GM19238 (cell line): ENCODE data around the gene TSC22D1.
"Not testable (repeated sequence)": the region's sequence is repeated elsewhere in the genome, so short reads cannot be mapped to it uniquely, and the experiment has no call there.

ENCODE experiments used
- DNase-seq: peaks from one replicate; pipeline ENCODE4 v3.0.0; 2011; ENCODE audit warnings: low spot score; ENCODE audit not compliant: insufficient read length

TSC22D1 gene

DNA sequence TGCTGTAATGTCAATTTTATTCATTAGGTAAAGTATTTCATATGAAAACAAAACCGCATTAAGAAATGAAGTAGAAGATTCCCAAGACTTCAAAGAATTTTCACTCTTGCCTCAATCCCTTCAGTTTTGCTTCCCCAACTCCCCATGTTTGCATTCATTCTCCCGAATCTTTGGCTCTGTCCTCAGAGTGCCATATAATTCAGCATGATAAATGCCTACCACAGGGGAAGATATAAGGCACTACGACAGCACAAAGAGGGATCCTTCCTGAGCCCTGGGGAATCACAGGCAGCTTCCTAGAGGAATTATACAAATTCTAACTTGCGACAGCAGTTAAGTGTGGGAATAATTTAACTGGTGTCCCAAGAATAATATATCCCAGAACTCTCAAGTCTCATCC lies 68.5 kb downstream of the TSC22D1 start:
- no peak for DNase-seq

DNA sequence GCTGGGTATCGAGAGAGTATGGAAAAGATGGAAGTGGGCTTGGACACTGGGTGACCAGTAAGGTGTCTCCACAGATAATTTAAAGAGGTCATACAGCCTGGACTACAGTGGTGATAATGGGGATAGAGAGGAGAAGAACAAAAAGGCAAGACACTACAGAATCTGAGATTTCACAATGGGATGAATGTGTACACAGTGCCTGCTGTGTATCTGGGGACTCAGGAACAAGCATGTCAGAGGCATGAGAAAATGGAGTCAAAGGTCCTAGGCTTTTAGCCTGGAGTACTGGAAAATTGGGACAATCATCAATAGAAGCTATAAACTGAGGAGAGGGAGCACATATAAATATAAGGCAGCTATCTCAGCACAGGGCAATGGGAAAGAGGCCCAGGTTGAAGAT lies 69.4 kb downstream of the TSC22D1 start:
- no peak for DNase-seq

GRCh38 chr13:44506251-44506650 lies 69.9 kb downstream of the TSC22D1 start:
- no peak for DNase-seq

- DNase-seq, result no peak
Measured at GRCh38 chr13:44504116-44504515, 72.0 kb downstream of the TSC22D1 start.

DNA sequence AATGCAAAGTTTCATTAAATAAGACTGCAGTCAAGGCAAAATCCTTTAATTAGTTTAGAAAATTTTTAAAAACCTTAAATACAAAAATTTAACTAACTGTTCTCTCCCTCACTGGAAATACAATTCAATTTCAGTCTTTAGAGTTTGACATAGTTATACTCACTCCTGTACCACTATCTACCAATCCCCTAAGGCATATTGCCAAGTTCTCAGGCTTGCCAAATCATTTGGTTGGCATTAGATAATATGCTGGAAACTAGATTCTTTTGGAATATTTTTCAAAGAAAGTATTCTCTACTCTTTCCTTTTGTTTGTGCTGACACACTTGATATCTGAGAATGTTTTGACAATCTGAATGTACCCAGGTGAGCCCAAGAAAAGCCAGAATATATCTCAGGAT lies 77.2 kb downstream of the TSC22D1 start:
- no peak for DNase-seq

- DNase-seq, result no peak
Measured at GRCh38 chr13:44498502-44498901, 77.6 kb downstream of the TSC22D1 start.

DNA sequence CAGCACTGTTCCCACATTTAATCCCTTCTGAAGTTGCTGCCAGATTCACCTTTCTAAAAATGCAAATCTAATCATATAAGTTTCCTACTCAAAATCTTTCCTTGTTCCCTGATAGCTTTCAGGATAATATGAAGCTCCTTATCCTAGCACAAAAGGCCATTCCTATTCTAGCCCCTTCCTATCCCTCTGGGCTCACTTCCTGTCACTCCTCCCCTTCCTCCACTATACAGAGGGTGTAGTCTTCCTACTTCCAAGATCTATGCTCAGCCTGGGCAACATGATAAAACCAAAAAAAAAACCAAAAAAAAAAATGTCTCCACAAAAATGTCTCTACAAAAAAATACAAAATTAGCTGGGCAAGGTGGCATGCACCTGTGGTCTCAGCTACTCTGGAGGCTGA lies 78.3 kb downstream of the TSC22D1 start:
- no peak for DNase-seq

GRCh38 chr13:44493213-44493812 lies 82.8 kb downstream of the TSC22D1 start:
- no peak for DNase-seq

GRCh38 chr13:44489751-44490150 lies 86.4 kb downstream of the TSC22D1 start:
- DNase-seq, result no peak

DNA sequence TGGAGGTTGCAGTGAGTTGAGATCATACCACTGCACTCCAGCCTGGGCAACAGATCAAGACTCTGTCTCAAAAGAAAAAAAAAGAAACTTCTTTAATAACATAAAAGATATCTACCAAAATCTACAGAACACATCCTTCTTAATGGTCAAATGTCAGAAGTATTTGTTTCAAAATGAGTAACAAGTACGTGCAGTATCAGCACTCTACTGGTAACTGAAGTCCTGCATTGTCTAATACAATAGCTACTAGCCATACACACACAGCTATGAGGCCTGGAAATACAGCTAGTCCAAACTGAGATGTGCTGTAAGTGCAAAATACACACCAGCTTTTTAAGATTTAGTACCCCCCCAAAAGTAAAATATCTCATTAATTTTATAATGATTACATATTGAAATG lies 88.1 kb downstream of the TSC22D1 start:
- no peak for DNase-seq

DNA sequence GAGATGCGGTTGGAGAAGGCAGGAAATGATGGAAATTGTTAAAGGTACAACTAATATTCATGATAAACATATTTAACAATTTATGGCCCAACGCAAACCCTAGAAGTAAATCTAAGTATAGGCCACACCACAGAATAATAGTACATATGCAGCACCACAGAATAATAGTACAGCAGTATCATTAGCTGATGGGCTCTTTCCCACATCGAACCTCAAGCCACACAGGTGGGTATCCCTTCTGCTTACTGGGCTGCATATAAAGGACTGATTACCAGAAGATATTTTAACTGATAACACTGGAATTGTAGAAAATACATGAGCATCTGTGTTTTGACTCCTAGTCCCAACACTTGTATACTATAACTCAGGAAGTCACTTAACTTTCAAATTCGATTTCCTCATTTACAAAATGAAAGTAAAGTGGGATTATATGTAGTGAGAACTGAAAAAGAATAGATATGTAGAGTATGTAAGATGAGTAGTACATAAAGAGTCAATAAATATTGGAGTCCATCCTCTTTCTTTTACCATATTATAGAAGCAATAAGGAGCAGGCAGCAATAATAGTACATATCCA lies 91.5 kb downstream of the TSC22D1 start:
- DNase-seq, result no peak

GRCh38 chr13:44474122-44474910 lies 101.8 kb downstream of the TSC22D1 start:
- no peak for DNase-seq

DNA sequence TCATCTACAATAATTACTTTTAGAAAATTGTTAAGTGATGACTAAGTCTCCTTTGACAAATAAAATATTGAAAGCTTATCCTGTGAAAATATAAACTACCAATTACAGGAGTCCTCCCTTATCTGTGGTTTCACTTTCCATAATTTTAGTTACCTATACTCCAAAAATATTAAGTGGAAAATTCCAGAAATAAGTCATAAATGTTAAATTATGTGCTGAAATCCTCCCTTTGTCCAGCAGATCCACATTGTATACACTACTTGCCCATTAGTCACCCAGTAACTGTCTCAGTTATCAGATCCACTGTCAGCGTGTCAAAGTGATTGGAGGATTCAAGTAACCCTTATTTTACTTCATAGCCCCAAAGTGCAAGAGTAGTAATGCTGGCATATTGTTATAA lies 104.4 kb downstream of the TSC22D1 start:
- DNase-seq, result no peak

DNA sequence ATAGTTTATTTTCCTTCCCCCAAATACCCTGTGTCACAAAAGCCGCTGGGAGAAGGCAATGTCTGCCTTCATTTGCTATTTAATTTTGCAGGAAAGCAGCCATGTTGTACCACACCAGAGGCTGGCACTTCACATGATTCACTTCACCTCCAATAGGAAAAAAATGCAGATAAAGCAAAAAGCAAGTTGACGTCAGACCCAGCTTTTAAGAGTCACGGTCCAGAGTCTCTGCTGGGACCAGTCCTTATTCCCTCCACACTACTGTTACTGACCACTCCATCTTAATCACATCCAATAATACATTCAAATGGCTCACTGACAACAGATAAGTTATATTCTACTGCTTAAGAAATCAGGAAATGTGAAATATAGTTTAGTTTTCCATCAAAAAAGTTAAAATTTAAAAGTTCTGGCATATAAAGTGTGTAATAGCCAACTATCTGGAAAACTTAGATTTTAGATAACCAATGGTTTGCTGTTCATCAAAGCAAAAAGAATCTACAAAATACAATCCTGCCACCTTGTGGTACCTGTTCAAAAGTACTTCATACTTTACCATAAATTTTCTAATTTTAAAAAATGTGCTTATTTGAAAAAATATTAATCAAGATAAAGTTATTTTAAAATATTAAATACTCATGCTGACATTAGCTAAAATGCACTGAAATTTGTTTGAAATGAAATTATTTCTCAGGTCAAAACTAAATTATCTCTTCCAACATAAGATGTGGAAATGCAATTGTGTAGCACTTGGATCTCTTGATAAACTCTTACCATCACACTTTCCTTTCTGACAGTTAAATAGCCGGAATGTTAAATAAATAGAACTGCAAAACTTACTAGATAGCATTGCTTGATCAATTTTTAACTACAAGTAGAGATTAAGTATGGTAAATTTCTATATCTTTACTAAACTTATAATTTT lies 105.2 kb downstream of the TSC22D1 start:
- DNase-seq, result no peak

DNA sequence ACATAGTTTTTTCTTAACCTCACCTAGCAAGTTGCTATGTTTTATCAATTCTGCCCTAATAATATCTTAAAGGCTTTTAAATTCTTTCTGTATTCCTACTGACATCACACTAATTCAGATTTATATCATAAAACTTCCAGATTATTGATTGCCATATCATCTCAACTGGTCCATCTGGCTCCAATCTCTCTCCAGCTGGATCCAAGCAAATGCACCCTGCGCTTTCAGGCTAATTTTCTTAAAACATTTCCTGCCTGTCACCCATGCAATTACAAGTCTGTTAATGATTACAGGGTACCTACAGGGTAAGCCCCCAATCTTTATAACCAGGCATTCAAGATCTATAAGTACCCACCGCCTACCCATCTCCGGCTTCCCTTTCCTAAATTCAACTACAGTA lies 107.3 kb downstream of the TSC22D1 start:
- DNase-seq, result no peak

- DNase-seq, result no peak
Measured at GRCh38 chr13:44465318-44465717, 110.8 kb downstream of the TSC22D1 start.

- DNase-seq, result no peak
Measured at GRCh38 chr13:44464471-44464870, 111.7 kb downstream of the TSC22D1 start.

DNA sequence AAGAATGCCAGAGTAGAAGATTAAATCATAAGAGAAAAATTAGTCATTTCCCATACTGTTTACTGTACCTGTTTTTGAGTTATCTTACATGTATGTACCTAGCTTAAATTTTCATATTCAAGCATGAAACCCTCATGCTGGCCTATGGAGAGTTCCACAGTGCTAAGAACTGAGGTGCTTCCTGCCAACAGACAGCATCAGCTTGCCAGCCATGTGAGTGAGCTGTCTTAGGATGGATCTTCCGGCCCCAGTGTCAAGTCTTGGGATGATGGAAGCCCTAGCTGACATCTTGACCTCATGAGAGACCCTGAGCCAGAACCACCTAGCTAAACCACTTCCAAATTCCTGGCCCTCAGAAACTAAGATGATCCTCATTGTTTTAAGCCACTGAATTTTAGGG lies 112.4 kb downstream of the TSC22D1 start:
- no peak for DNase-seq

GRCh38 chr13:44459674-44460073 lies 116.5 kb downstream of the TSC22D1 start:
- DNase-seq, result no peak

GRCh38 chr13:44458313-44458975 lies 117.7 kb downstream of the TSC22D1 start:
- no peak for DNase-seq

DNA sequence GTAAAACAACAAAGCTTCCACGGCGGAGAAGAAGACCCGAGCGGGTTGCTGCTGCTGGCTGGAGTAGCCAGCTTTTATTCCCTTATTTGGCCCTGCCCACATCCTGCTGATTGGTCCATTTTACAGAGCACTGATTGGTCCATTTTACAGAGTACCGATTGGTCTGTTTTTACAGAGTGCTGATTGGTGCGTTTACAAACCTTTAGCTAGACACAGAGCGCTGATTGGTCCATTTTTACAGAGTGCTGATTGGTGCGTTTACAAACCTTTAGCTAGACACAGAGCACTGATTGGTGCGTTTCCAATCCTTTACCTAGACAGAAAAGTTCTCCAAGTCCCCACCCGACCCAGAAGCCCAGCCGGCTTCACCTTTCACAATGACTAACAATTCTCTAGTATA lies 119.9 kb downstream of the TSC22D1 start:
- DNase-seq, result not testable (repeated sequence)
